Mesenteric fat pad (tissue), 1 donor: ENCODE results near the gene PCDHGA12. TPM values are rescaled to one million over a fixed set of nuclear protein-coding genes. Genes with fewer than 3 reads are reported as not detected.
"Not testable (repeated sequence)": the region's sequence is repeated elsewhere in the genome, so short reads cannot be mapped to it uniquely, and the experiment has no call there.

Source experiments
- DNase-seq: peaks from one replicate; pipeline ENCODE4 v3.0.0-alpha.2; 2020; ENCODE audit warnings: low spot score
- long read RNA-seq: library from polyadenylated mRNA; unstranded; transcript quantifications from one replicate; pipeline ENCODE4 v2.0.0, GENCODE V29; 2020
- total RNA-seq: library from RNA; stranded (reverse); fragmentation: NEBNext Ultra II Directional; extraction: Animal tissue kit (Norgen Biotek cat#: 25700); gene quantifications from one replicate; pipeline ENCODE4 v1.2.1, GENCODE V29; 2021
- donor health status: DM: yes; HTN: yes; CAD: no.

The PCDHGA12 gene
- 4.6 TPM for total RNA-seq
- long read RNA-seq, partial matches to known transcripts: 0 of 2 reads
- long read RNA-seq, other reads (novel, unspliced or antisense): 2 of 2 reads

- DNase-seq: no peak
Observed at GRCh38 chr5:141430332-141431113, at the start of gene PCDHGA12. TSS of gene PCDHGA12 (plus strand) at chr5:141430507. CDS start at chr5:141430760, 253 bp downstream.

DNA sequence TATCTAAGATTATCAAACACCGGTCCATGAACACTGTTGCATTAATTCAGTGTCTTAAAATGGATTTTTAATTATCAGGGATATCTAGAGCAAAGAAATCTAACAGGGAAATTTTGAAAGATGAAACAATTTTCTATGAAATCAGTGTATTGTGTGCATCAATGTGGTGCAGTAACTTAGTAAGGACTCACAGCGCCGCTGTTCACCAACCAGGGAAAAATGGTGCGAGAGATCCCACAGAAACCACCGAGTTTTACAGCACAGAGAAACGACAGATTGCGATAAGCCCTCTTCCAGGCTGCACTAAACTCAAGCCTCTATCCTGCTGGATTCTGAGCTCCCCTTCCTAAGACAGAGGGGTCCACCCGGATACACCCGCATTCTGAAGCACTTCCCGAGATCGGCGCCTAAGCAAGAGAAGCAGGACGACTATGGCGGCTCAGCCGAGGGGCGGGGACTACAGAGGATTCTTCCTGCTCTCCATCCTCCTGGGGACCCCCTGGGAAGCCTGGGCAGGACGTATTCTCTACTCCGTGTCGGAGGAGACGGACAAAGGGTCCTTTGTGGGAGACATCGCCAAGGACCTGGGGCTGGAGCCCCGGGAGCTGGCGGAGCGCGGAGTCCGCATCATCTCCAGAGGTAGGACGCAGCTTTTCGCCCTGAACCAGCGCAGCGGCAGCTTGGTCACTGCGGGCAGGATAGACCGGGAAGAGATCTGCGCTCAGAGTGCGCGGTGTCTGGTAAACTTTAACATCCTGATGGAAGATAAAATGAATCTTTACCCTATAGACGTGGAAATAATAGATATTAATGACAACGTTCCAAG lies 47.6 kb upstream of the PCDHGA12 start, which contains the start of gene PCDHGA7:
PCDHGA7 (plus strand) TSS at position 274 of the 826 bp plus-strand sequence; CDS start at position 432, 158 bp downstream.
- no peak for DNase-seq

DNA sequence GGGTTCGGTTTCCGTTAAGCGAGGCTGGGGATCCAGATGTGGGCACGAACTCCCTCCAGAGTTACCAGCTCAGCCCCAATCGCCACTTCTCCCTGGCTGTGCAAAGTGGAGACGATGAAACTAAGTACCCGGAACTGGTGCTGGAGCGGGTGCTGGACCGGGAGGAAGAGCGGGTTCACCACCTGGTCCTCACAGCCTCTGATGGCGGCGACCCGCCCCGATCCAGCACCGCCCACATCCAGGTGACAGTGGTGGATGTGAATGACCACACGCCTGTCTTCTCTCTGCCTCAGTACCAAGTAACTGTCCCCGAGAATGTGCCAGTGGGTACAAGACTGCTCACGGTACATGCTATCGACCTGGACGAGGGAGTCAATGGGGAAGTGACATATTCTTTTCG lies 47.0 kb upstream of the PCDHGA12 start:
- DNase-seq: no peak

- DNase-seq: no peak
Observed at GRCh38 chr5:141384471-141385267, 45.6 kb upstream of the PCDHGA12 start.

- not testable (repeated sequence) for DNase-seq
Observed at GRCh38 chr5:141387557-141388311, 42.6 kb upstream of the PCDHGA12 start, which contains the start of gene PCDHGB4. TSS of gene PCDHGB4 (plus strand) at chr5:141387698. CDS start at chr5:141387885, 187 bp downstream.

DNA sequence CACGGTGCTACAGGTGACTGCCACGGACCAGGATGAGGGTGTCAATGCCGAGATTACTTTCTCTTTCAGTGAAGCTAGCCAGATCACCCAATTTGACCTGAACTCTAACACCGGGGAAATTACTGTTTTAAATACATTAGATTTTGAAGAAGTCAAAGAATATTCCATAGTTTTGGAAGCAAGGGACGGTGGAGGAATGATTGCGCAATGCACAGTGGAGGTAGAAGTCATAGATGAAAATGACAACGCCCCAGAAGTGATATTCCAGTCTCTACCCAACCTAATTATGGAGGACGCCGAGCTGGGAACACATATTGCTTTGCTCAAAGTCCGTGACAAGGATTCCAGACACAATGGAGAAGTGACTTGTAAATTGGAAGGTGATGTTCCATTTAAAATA lies 41.6 kb upstream of the PCDHGA12 start:
- DNase-seq: no peak

- no peak for DNase-seq
Observed at GRCh38 chr5:141389153-141390042, 40.9 kb upstream of the PCDHGA12 start.

- DNase-seq: no peak
Observed at GRCh38 chr5:141392429-141393198, 37.7 kb upstream of the PCDHGA12 start, which contains the start of gene PCDHGA8. TSS of gene PCDHGA8 (plus strand) at chr5:141392633. CDS start at chr5:141392814, 181 bp downstream.

GRCh38 chr5:141393267-141393666 lies 37.0 kb upstream of the PCDHGA12 start:
- no peak for DNase-seq

DNA sequence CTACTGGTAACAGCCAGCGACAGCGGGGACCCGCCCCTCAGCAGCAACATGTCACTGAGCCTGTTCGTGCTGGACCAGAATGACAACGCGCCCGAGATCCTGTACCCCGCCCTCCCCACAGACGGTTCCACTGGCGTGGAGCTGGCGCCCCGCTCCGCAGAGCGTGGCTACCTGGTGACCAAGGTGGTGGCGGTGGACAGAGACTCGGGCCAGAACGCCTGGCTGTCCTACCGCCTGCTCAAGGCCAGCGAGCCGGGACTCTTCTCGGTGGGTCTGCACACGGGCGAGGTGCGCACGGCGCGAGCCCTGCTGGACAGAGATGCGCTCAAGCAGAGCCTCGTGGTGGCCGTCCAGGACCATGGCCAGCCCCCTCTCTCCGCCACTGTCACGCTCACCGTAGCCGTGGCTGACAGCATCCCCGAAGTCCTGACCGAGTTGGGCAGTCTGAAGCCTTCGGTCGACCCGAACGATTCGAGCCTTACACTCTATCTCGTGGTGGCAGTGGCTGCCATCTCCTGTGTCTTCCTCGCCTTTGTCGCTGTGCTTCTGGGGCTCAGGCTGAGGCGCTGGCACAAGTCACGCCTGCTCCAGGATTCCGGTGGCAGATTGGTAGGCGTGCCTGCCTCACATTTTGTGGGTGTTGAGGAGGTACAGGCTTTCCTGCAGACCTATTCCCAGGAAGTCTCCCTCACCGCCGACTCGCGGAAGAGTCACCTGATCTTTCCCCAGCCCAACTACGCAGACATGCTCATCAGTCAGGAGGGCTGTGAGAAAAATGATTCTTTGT lies 35.7 kb upstream of the PCDHGA12 start:
- not testable (repeated sequence) for DNase-seq

- DNase-seq: not testable (repeated sequence)
Observed at GRCh38 chr5:141397756-141398551, 32.4 kb upstream of the PCDHGA12 start, which contains the start of gene PCDHGB5. TSS of gene PCDHGB5 (plus strand) at chr5:141397947. CDS start at chr5:141398128, 181 bp downstream.

GRCh38 chr5:141398608-141399007 lies 31.7 kb upstream of the PCDHGA12 start:
- no peak for DNase-seq

- DNase-seq: no peak
Observed at GRCh38 chr5:141399555-141400258, 30.6 kb upstream of the PCDHGA12 start.

GRCh38 chr5:141402553-141403243 lies 27.6 kb upstream of the PCDHGA12 start, which contains the start of gene PCDHGA9:
TSS of gene PCDHGA9 (plus strand) at chr5:141402778. CDS start at chr5:141402953, 175 bp downstream.
- DNase-seq: no peak

GRCh38 chr5:141403387-141403786 lies 26.9 kb upstream of the PCDHGA12 start:
- no peak for DNase-seq
